Natural killer cell (primary cell): ENCODE results near the gene SLC2A2. TPM values are rescaled to one million over a fixed set of nuclear protein-coding genes. Genes with fewer than 3 reads are reported as not detected.

Experiments used
- ATAC-seq, 3 donors: fragments of 150-1000 bp in 2 of 3; fragments of 200-7000 bp in 1 of 3; cut with Tn5 transposase; 1 replicate in 1 of 3; 2 replicates in 2 of 3; pipeline ENCODE4 v1.10.0; 2021; ENCODE audit warnings: mild to moderate bottlenecking in 2 of 3, moderate library complexity in 2 of 3
- DNase-seq, 2 donors: peaks; one replicate each; pipeline versions ENCODE4 v3.0.0 to v3.0.0-alpha.2; 2013 to 2021; ENCODE audit warnings: mixed read lengths in 1 of 2
- H3K27ac ChIP-seq: one replicate; pipeline ENCODE4 v1.5.1; 2013; ENCODE audit warnings: mild to moderate bottlenecking, low read length
- H3K27me3 ChIP-seq: one replicate; pipeline ENCODE4 v1.6.1; 2013; ENCODE audit warnings: low read length; ENCODE audit not compliant: control insufficient read depth, insufficient read depth
- H3K36me3 ChIP-seq: one replicate; pipeline ENCODE4 v1.6.1; 2013; ENCODE audit warnings: low read length; ENCODE audit not compliant: control insufficient read depth, insufficient read depth
- H3K4me1 ChIP-seq: one replicate; pipeline ENCODE4 v1.6.1; 2013; ENCODE audit warnings: low read length; ENCODE audit not compliant: control insufficient read depth, insufficient read depth
- H3K4me3 ChIP-seq: one replicate; pipeline ENCODE4 v1.5.1; 2013; ENCODE audit warnings: low read length
- H3K9me3 ChIP-seq: one replicate; pipeline ENCODE4 v1.6.1; 2013; ENCODE audit warnings: low read length; ENCODE audit not compliant: control insufficient read depth, insufficient read depth
- H3K27ac Mint-ChIP-seq, 2 donors: one replicate each; pipeline ENCODE4 v1.8.0; 2022; ENCODE audit warnings: mild to moderate bottlenecking in 2 of 2, mixed read lengths in 2 of 2, moderate library complexity in 1 of 2
- H3K27me3 Mint-ChIP-seq, 2 donors: one replicate each; pipeline ENCODE4 v1.8.0; 2022; ENCODE audit warnings: low read depth in 2 of 2, mixed read lengths in 2 of 2
- H3K36me3 Mint-ChIP-seq: one replicate; pipeline ENCODE4 v1.8.0; 2022; ENCODE audit warnings: mixed read lengths
- H3K4me1 Mint-ChIP-seq, 2 donors: one replicate each; pipeline ENCODE4 v1.8.0; 2022; ENCODE audit warnings: mixed read lengths in 2 of 2
- H3K4me3 Mint-ChIP-seq: one replicate; pipeline ENCODE4 v1.8.0; 2022; ENCODE audit warnings: mild to moderate bottlenecking, moderate library complexity, mixed read lengths
- H3K9me3 Mint-ChIP-seq, 2 donors: one replicate each; pipeline ENCODE4 v1.8.0; 2022; ENCODE audit warnings: mixed read lengths in 2 of 2
- CTCF ChIP-seq: fragments of 200-600 bp; IDR thresholded peaks from one replicate; pipeline ENCODE4 v1.8.0; 2022; ENCODE audit warnings: antibody characterized with exemption
- WGBS: methylation state at CpG from one replicate; pipeline ENCODE4 v1.1.7; 2013; ENCODE audit warnings: missing lambda C conversion rate; ENCODE audit not compliant: insufficient coverage; 5-methylcytosine and 5-hydroxymethylcytosine counted together
- intact Hi-C: fragments of 100-400 bp; cut with micrococcal nuclease; formaldehyde crosslinking; loops from one replicate; pipeline ENCODE4 v1.14.2; 2022
- total RNA-seq, 4 donors: library from RNA; stranded (reverse); fragments of 120-200 nt in 1 of 4; gene quantifications; one replicate each; pipeline versions ENCODE4 v1.2.3 to v1.2.4, GENCODE V29; 2013 to 2022

SLC2A2 gene
- total RNA-seq, 3 donors from 2014 or later (not counting 1 experiment from before 2014, with no cell fraction given) = not detected

DNA sequence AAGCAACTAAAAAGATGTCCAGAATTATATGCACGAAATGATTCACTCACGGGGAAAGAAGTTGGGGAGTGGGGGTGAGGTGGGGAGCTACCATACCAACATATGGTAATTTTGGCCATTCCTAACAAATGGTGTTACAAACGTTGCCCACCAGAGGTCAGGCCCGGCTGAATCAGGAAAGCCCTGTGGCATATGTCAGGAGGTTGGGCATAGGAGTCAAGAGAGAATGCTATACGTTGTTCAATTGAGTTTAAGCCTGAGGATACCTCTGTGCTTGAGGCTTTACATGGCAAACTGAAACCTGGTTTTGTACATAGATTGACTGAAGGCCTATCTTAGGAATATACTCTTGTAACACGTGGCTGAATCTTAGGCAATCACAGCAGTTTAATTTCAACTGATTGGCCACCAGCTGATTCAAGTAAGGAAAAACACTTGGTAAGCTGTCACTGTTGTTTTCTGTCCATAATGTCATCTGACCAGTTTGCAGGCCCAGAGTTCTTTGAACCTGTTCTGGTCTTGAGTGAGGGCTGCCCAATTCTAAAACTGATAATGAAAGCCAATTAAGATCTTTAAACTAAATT is 23.4 kb upstream of the SLC2A2 start:
- intact Hi-C loops = loop anchor here (1.0 kb wide), 2 partner anchors 88 to 517 kb away; no protein-coding TSS in a partner anchor
- ATAC-seq (peak; percentile 49 to 79 (median 66)), DNase-seq (peak in 1 of 2 donors; percentile 57)
- no peaks in the 10 kb centered on the region for H3K9me3 ChIP-seq
- H3K27ac ChIP-seq = no peak overlapping the region
- no peaks in the 10 kb centered on the region for H3K36me3 ChIP-seq
- Mint-ChIP-seq H3K9me3 (no peaks in the 10 kb centered on the region), H3K4me1 (no peaks in the 10 kb centered on the region), H3K4me3 (no peak overlapping the region), H3K27ac (no peak overlapping the region), H3K27me3 (peaks cover 8 to 13% of the 10 kb centered on the region in 2 donors), H3K36me3 (no peaks in the 10 kb centered on the region)
- no peaks in the 10 kb centered on the region for H3K27me3 ChIP-seq
- no peaks in the 10 kb centered on the region for H3K4me1 ChIP-seq
- peak; percentile 31 for TF ChIP-seq CTCF
- H3K4me3 ChIP-seq = no peak overlapping the region
- WGBS = 17% methylated on average over 6 of the region's 6 CpGs

- intact Hi-C loops = no loop called here
- DNase-seq (no peak), ATAC-seq (no peak)
- no peaks in the 10 kb centered on the region for H3K27me3 ChIP-seq
- H3K4me1 Mint-ChIP-seq = no peaks in the 10 kb centered on the region
- no peaks in the 10 kb centered on the region for H3K4me1 ChIP-seq
- H3K27ac ChIP-seq = no peak overlapping the region
- no peaks in the 10 kb centered on the region for H3K9me3 Mint-ChIP-seq
- H3K9me3 ChIP-seq = no peaks in the 10 kb centered on the region
- WGBS = 91% methylated on average over 4 of the region's 4 CpGs
- peaks cover 8 to 13% of the 10 kb centered on the region in 2 donors for H3K27me3 Mint-ChIP-seq
- no peak overlapping the region for H3K4me3 ChIP-seq
- H3K27ac Mint-ChIP-seq = no peak overlapping the region
- no peak overlapping the region for H3K4me3 Mint-ChIP-seq
- no peaks in the 10 kb centered on the region for H3K36me3 ChIP-seq
- TF ChIP-seq CTCF = no peak
- H3K36me3 Mint-ChIP-seq = no peaks in the 10 kb centered on the region
Measured at GRCh38 chr3:171046760-171047159, 20.2 kb upstream of the SLC2A2 start.

DNA sequence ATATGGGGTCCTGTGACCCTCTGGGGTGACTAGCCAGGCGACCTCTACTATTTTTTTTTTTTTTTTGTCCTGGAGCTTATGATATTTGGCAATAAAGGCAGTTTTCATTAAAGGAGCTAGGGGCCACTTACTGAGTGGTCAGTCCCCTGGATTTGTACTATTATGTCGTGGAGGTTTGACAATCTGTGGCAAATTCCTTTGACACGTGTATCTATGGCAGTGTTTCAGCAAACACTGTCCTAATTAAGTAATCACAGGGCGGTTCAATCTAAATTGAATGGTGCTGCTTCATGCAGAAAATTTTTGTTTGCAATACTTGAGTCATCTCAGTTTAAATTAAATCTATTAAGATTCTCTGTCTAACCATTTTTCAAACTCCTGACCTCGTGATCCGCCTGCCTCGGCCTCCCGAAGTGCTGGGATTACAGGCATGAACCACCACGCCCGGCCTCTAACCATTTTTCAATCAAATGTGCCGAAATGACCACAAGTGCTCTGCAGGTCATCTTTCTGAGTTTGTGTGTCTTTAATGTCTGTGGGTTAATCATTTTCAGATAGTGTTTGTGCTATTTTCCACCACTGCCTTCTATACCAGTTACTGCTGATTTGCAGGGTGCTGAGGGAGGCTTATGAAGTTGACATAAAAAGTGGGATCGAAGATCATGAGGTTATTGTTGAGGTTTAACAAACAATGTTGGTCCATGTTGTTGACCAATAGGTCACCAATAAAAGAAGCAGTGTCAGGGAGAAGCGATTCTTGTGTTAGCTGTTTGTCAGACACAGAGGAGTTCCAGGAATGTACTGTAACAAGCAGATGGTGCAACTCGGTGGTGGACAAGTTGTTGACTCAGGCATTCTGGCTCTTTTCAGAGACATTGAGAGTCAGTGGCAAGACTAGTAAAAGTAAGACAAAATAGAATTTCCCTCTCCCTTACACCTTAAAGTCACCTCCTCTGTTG is 18.6 kb upstream of the SLC2A2 start:
- Histone ChIP-seq H3K36me3 (no peaks in the 10 kb centered on the region), H3K27me3 (no peaks in the 10 kb centered on the region), H3K4me1 (no peaks in the 10 kb centered on the region), H3K27ac (no peak overlapping the region), H3K9me3 (no peaks in the 10 kb centered on the region), H3K4me3 (no peak overlapping the region)
- ATAC-seq = no peak
- Mint-ChIP-seq H3K27me3 (peaks cover 8 to 9% of the 10 kb centered on the region in 2 donors), H3K9me3 (no peaks in the 10 kb centered on the region), H3K4me1 (no peaks in the 10 kb centered on the region), H3K4me3 (no peak overlapping the region), H3K36me3 (no peaks in the 10 kb centered on the region), H3K27ac (no peak overlapping the region)
- no peak for TF ChIP-seq CTCF
- no peak for DNase-seq
- WGBS = 91% methylated on average over 14 of the region's 14 CpGs
- intact Hi-C loops = no loop called here
